Osteocyte (in vitro differentiated cells): ENCODE measurements around the gene PGRMC2. TPM values are rescaled to one million over a fixed set of nuclear protein-coding genes. Genes with fewer than 3 reads are reported as not detected.
"Not testable (repeated sequence)": the region's sequence is repeated elsewhere in the genome, so short reads cannot be mapped to it uniquely, and the experiment has no call there.

Experiments
- DNase-seq: peaks from one replicate; pipeline ENCODE4 v3.0.0; 2021; ENCODE audit warnings: mixed read lengths; ENCODE audit not compliant: unreplicated experiment; ENCODE audit errors: extremely low spot score
- H3K27ac Mint-ChIP-seq: one replicate; pipeline ENCODE4 v1.8.0; 2021; ENCODE audit warnings: mild to moderate bottlenecking, mixed read lengths; ENCODE audit not compliant: unreplicated experiment
- H3K27me3 Mint-ChIP-seq: one replicate; pipeline ENCODE4 v1.8.0; 2021; ENCODE audit warnings: mixed read lengths; ENCODE audit not compliant: unreplicated experiment
- H3K36me3 Mint-ChIP-seq: one replicate; pipeline ENCODE4 v1.8.0; 2021; ENCODE audit warnings: mixed read lengths; ENCODE audit not compliant: unreplicated experiment
- H3K4me1 Mint-ChIP-seq: one replicate; pipeline ENCODE4 v1.8.0; 2021; ENCODE audit warnings: mixed read lengths; ENCODE audit not compliant: unreplicated experiment
- H3K4me3 Mint-ChIP-seq: one replicate; pipeline ENCODE4 v1.8.0; 2021; ENCODE audit warnings: mild to moderate bottlenecking, moderate library complexity, mixed read lengths; ENCODE audit not compliant: unreplicated experiment
- H3K9me3 Mint-ChIP-seq: one replicate; pipeline ENCODE4 v1.8.0; 2021; ENCODE audit warnings: mixed read lengths; ENCODE audit not compliant: unreplicated experiment
- total RNA-seq: library from RNA; stranded (reverse); gene quantifications from 2 replicates; pipeline ENCODE4 v1.2.1, GENCODE V29; 2021
- TF ChIP-seq, protein P1 (sequence below): fragments of 200-600 bp; sonication (generic); IDR thresholded peaks from 2 replicates; pipeline ENCODE4 v1.5.0; 2021; ENCODE audit warnings: antibody characterized with exemption, mild to moderate bottlenecking, moderate library complexity

PGRMC2 gene
- total RNA-seq, 1 donor from 2014 or later = 79.2 TPM

DNA sequence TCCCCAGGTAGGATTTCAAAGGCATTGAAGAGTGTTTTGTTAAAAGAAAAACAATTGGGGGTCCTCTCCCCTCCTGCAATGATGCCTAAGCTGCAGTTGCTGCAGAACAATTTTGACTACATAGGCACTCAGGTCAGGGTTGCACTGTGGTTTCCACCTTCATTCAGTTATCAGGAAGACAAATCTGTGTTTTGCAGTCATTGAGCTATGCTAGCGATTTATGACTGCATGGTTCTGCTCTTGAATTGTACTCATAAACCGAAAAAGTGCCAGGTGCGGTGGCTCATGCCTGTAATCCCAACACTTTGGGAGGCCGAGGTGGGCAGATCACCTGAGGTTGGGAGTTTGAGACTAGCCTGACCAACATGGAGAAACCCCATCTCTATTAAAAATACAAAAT is 29.4 kb downstream of the PGRMC2 start:
- H3K36me3 Mint-ChIP-seq, H3K4me3 Mint-ChIP-seq, DNase-seq, H3K9me3 Mint-ChIP-seq, H3K4me1 Mint-ChIP-seq, H3K27ac Mint-ChIP-seq, H3K27me3 Mint-ChIP-seq: not testable (repeated sequence)

DNA sequence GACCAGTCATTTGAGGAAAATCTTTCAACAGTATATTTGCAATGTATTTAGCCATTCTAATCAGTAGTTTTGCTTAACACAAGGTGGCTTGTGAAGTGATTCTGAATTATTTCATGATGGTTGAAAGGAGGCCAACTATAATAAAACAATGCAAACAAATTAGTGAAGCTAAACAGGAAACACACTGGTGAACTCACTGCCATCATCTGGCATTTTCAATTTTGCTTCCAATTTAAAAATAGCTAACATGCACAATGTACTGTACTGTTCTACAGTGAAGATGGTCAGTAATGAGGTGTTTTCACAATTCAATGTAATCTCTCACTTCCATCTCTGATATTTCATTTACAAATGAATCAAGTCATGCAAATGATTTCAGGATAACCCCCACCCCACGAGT is 31.1 kb downstream of the PGRMC2 start:
- DNase-seq = no peak
- TF ChIP-seq, protein P1, sequence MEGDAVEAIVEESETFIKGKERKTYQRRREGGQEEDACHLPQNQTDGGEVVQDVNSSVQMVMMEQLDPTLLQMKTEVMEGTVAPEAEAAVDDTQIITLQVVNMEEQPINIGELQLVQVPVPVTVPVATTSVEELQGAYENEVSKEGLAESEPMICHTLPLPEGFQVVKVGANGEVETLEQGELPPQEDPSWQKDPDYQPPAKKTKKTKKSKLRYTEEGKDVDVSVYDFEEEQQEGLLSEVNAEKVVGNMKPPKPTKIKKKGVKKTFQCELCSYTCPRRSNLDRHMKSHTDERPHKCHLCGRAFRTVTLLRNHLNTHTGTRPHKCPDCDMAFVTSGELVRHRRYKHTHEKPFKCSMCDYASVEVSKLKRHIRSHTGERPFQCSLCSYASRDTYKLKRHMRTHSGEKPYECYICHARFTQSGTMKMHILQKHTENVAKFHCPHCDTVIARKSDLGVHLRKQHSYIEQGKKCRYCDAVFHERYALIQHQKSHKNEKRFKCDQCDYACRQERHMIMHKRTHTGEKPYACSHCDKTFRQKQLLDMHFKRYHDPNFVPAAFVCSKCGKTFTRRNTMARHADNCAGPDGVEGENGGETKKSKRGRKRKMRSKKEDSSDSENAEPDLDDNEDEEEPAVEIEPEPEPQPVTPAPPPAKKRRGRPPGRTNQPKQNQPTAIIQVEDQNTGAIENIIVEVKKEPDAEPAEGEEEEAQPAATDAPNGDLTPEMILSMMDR = no peak
- H3K36me3 Mint-ChIP-seq = no peaks in the 10 kb centered on the region
- no peak overlapping the region for H3K27ac Mint-ChIP-seq
- H3K4me1 Mint-ChIP-seq = no peaks in the 10 kb centered on the region
- no peaks in the 10 kb centered on the region for H3K9me3 Mint-ChIP-seq
- H3K27me3 Mint-ChIP-seq = no peaks in the 10 kb centered on the region
- H3K4me3 Mint-ChIP-seq = no peak overlapping the region

DNA sequence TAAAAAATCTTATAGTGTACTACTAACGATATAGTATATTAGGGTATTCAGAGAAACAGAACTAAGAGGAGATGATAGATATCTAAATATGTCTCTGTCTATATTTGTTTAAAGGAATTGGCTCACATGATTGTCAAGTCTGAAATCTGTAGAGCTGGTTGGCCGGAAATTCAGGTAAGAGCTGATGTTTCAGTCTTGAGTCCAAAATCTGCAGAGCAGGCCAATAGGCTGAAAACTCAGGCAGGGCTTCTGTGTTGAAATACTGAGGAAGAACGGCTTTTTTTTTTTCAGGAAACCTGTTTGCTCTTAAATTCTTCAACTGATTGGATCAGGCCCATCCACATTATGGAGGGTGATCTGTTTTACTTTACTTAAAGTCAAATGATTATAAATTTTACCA is 31.7 kb downstream of the PGRMC2 start:
- DNase-seq = no peak
- Mint-ChIP-seq H3K36me3 (no peaks in the 10 kb centered on the region), H3K27ac (no peak overlapping the region), H3K4me3 (no peak overlapping the region), H3K4me1 (no peaks in the 10 kb centered on the region), H3K9me3 (peaks cover 4% of the 10 kb centered on the region), H3K27me3 (no peaks in the 10 kb centered on the region)
- TF ChIP-seq, protein P1 = no peak

DNA sequence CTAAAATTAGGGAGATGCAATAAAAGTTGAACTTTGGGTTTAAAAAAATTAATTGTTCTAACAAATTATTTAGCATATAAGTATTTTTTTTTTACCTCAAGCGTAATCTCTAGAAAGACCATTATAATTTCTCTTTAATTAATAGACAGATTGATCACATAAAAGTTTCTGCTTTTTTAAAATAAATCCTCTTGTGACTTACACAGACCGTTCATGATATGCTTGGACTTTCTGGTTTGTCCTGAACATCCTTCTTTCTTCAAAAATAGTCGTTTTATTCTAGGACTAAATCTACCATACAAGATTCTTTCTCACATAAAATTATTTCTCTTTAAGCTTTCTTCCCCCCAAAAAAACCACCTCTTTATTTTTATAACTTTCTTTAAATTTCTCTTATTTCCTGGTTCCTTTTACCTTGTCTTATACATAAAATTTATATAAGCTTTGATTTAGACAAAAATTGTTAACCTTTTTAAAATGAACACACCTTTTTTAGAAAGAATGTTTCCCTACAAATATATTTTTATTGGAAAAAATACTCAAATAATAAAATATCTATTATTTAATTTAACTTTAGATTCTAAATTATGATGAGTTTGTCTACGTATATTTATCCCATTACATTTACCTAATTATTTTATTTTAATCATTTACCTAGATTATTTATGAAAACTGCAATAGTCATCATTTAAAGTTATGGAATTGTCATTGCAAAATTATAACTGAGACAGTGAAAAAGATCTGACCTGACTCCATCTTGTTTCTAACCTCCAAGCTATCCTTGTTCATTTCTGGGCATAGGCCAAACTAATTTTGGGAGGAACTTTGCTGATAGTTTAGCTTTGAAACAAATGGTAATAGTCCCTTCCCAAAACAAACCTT is 37.6 kb downstream of the PGRMC2 start:
- Mint-ChIP-seq H3K27ac (no peak overlapping the region), H3K27me3 (no peaks in the 10 kb centered on the region), H3K9me3 (peaks cover 20% of the 10 kb centered on the region), H3K36me3 (peaks cover 1% of the 10 kb centered on the region), H3K4me1 (no peaks in the 10 kb centered on the region), H3K4me3 (no peak overlapping the region)
- DNase-seq = no peak
- TF ChIP-seq, protein P1 = no peak

DNA sequence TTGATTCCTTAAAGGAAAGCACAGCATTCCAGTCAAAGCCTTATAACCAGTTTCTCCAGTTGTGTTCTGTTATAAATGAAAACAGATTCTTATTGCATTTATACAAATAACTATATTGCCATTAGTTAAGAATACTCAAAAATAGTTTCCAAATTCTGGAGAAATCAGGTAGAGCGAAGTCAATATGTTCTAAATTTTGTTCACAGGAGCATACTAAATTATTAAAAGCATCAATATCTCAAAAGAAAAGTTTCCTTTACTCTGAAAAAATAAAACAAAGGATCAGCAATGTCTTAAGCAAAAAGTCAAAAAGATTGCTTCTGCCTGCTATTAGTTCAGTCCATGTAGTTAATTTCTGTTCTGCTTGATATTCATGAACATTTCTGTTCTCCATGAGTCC is 39.7 kb downstream of the PGRMC2 start:
- TF ChIP-seq, protein P1 = no peak
- H3K36me3 Mint-ChIP-seq = peaks cover 1% of the 10 kb centered on the region
- peaks cover 20% of the 10 kb centered on the region for H3K9me3 Mint-ChIP-seq
- H3K4me1 Mint-ChIP-seq = no peaks in the 10 kb centered on the region
- no peak overlapping the region for H3K27ac Mint-ChIP-seq
- H3K4me3 Mint-ChIP-seq = no peak overlapping the region
- H3K27me3 Mint-ChIP-seq = no peaks in the 10 kb centered on the region
- DNase-seq = no peak

DNA sequence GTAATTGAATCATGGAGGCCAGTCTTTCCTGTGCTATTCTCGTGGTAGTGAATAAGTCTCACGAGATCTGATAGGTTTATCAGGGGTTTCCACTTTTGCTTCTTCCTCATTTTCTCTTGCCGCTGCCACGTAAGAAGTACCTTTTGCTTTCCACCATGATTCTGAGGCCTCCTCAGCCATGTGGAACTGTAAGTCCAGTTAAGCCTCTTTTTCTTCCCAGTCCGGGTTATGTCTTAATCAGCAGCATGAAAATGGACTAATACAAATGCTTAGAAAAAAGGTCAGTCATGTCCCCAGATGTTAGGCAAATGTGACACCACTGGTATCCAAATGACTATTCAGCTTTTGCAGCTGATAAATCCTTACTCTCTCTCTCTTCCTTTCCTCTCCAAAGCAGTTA is 42.2 kb downstream of the PGRMC2 start:
- H3K36me3 Mint-ChIP-seq, H3K27ac Mint-ChIP-seq, H3K27me3 Mint-ChIP-seq, H3K4me3 Mint-ChIP-seq, DNase-seq: not testable (repeated sequence)
- peaks cover 24% of the 10 kb centered on the region for H3K4me1 Mint-ChIP-seq
- H3K9me3 Mint-ChIP-seq = peaks cover 27% of the 10 kb centered on the region
